ENCODE data around the gene PLA2G6.

The PLA2G6 gene

GRCh38 chr22:38176170-38176741 lies 5.4 kb downstream of the PLA2G6 start:
- TF ChIP-seq PRDM4 (tag by site-specific recombination; IDR thresholded peaks at IDR 0.05) (no peak), YY1 (tag by site-specific recombination; IDR thresholded peaks at IDR 0.05) (no peak), ZBTB21 (tag by site-specific recombination; IDR thresholded peaks at IDR 0.05) (no peak), ZNF302 (tag by site-specific recombination; IDR thresholded peaks at IDR 0.05; ENCODE audit: low read depth) (no peak), ZNF580 (tag by site-specific recombination; IDR thresholded peaks at IDR 0.05) (no peak), BCL11A (tag by site-specific recombination; IDR thresholded peaks at IDR 0.05; ENCODE audit: low read depth) (no peak), ZNF670 (tag by site-specific recombination; IDR thresholded peaks at IDR 0.05; ENCODE audit: low read depth) (no peak), ZNF704 (tag by site-specific recombination; IDR thresholded peaks at IDR 0.05) (no peak), ZNF768 (tag by site-specific recombination; IDR thresholded peaks at IDR 0.05) (no peak), ZNF701 (tag by site-specific recombination; IDR thresholded peaks at IDR 0.05) (no peak), ZNF148 (tag by site-specific recombination; IDR thresholded peaks at IDR 0.05; ENCODE audit: borderline replicate concordance) (no peak), ZBTB26 (tag by site-specific recombination; optimal IDR thresholded peaks at IDR 0.05) (no peak), ZNF423 (tag by site-specific recombination; IDR thresholded peaks at IDR 0.05) (no peak), ZNF747 (tag by site-specific recombination; IDR thresholded peaks at IDR 0.05) (no peak), ZBTB6 (tag by site-specific recombination; IDR thresholded peaks at IDR 0.05) (no peak), HOXA7 (CRISPR knock-in tag; IDR thresholded peaks at IDR 0.05; ENCODE audit: borderline replicate concordance) (no peak)
- ChIA-PET CTCF (interaction anchor here (0.6 to 1.7 kb wide), 3 partner anchors 9 to 1667 kb away, joined by 3 to 8 read pairs (median 5); no protein-coding TSS in a partner anchor), POLR2A (interaction anchor here (1.1 kb wide), 1 partner anchor 9 kb away, joined by 3 read pairs; no protein-coding TSS in a partner anchor)
- H3K36me3 ChIP-seq (ENCODE audit: control insufficient read depth in 2 of 2, insufficient read depth in 1 of 2, low read length in 2 of 2) = no peaks in the 10 kb centered on the region
- no peak overlapping the region for H3K4me3 ChIP-seq (ENCODE audit: low read depth, low read length)
- peaks cover 13% of the 10 kb centered on the region for H3K4me1 ChIP-seq (ENCODE audit: control insufficient read depth, insufficient read depth, low read length)
- no peak overlapping the region for H3K27ac ChIP-seq (ENCODE audit: extremely low read depth, low read depth, low read length)
- H3K9me3 ChIP-seq (ENCODE audit: control insufficient read depth, insufficient read depth, low read depth, low read length) = no peaks in the 10 kb centered on the region
